Tibial artery (tissue), 4 donors: ENCODE results near the gene TMEM233.

Experiments used
- DNase-seq, 2 donors: peaks; one replicate each; pipeline ENCODE4 v3.0.0-alpha.2; 2019
- H3K27ac ChIP-seq, 2 donors: fragments of 200-600 bp; sonication (generic) in 1 of 2; 1 replicate in 1 of 2; 2 replicates in 1 of 2; pipeline ENCODE4 v1.5.1; 2018 to 2019; ENCODE audit warnings: mild to moderate bottlenecking in 1 of 2
- H3K27me3 ChIP-seq, 2 donors: fragments of 200-600 bp; sonication (generic) in 1 of 2; one replicate each; pipeline versions ENCODE4 v1.5.1 to v1.6.0; 2016 to 2019
- H3K36me3 ChIP-seq, 3 donors: fragments of 200-600 bp; sonication (generic) in 2 of 3; one replicate each; pipeline ENCODE4 v1.5.1; 2016 to 2019; ENCODE audit warnings: mild to moderate bottlenecking in 2 of 3
- H3K4me1 ChIP-seq, 4 donors: fragments of 200-600 bp; sonication (generic) in 2 of 4; 1 replicate in 3 of 4; 2 replicates in 1 of 4; pipeline ENCODE4 v1.5.1; 2016 to 2019
- H3K4me3 ChIP-seq, 2 donors: fragments of 200-600 bp; sonication (generic) in 1 of 2; 1 replicate in 1 of 2; 2 replicates in 1 of 2; pipeline ENCODE4 v1.5.1; 2018 to 2019; ENCODE audit warnings: mild to moderate bottlenecking in 2 of 2
- H3K9me3 ChIP-seq, 3 donors: fragments of 200-600 bp; sonication (generic) in 1 of 3; one replicate each; pipeline ENCODE4 v1.5.1; 2016 to 2019
- CTCF ChIP-seq, 2 experiments: fragments of 200-600 bp in 1 of 2; fragments of 450-650 bp in 1 of 2; IDR thresholded peaks; one replicate each; pipeline ENCODE4 v1.5.1; 2017 to 2019; ENCODE audit warnings: antibody characterized with exemption in 2 of 2, mild to moderate bottlenecking in 1 of 2, moderate library complexity in 1 of 2
- intact Hi-C: fragments of 100-400 bp; cut with DNase I; formaldehyde crosslinking; loops from one replicate; pipeline ENCODE4 v1.15.0; 2023; ENCODE audit warnings: low total_unique reads

TMEM233 gene

DNA sequence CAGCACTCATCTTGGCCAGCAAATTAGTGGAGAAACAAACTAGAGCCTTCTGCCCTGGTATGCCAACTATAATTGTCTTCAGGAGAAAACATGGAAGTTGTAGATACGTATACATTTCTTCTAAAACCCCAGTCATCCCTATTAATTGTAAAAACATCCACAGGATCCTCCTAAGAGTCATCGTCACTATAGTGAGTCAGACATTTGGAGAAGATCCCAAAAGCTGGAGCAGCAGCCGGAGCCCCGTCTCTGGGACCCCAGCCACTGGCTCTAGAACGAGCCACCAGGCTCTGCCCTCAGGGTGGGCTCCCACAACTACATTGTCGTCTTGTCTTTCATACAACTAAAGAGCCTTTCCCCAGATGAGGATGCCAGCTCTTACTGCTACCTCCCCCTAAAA lies 89.8 kb downstream of the TMEM233 start:
- TF ChIP-seq CTCF (IDR thresholded peaks at IDR 0.05), result no peak
- Histone ChIP-seq H3K27me3 (no peaks in the 10 kb centered on the region), H3K9me3 (no peaks in the 10 kb centered on the region), H3K36me3 (peaks cover 22 to 36% (median 30%) of the 10 kb centered on the region in 3 donors), H3K4me3 (no peak overlapping the region), H3K4me1 (no peaks in the 10 kb centered on the region), H3K27ac (no peak overlapping the region)
- DNase-seq, result no peak
- intact Hi-C loops, result no loop called here

DNA sequence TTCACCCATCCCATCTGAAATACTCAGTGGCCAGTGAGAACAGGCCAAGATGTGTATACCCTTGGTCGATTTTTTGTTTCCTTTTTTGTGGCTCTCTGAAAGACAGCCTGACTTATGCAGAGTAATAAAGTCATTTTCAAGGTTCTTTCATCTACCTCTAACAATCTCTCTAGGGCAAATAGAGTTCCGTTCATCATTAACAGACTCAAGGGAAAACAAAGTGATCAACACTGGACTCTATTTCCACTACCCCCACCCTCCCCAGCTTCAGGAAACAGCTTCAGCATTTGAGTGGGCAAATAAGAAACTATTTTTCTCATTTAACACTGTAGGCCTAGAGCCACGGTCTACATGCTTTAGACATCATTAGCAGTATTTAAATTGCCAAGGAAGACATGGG lies 90.2 kb downstream of the TMEM233 start:
- H3K27ac ChIP-seq, result no peak overlapping the region
- DNase-seq, result no peak
- TF ChIP-seq CTCF (IDR thresholded peaks at IDR 0.05), result no peak

GRCh38 chr12:119684711-119685369 lies 91.3 kb downstream of the TMEM233 start:
- no peak overlapping the region for H3K27ac ChIP-seq

More for the DNA sequence above, 90.2 kb downstream of the TMEM233 start:
- intact Hi-C loops, result no loop called here
- Histone ChIP-seq H3K36me3 (peaks cover 18 to 32% (median 26%) of the 10 kb centered on the region in 3 donors), H3K4me1 (no peaks in the 10 kb centered on the region), H3K4me3 (no peak overlapping the region), H3K9me3 (no peaks in the 10 kb centered on the region), H3K27me3 (no peaks in the 10 kb centered on the region)

DNA sequence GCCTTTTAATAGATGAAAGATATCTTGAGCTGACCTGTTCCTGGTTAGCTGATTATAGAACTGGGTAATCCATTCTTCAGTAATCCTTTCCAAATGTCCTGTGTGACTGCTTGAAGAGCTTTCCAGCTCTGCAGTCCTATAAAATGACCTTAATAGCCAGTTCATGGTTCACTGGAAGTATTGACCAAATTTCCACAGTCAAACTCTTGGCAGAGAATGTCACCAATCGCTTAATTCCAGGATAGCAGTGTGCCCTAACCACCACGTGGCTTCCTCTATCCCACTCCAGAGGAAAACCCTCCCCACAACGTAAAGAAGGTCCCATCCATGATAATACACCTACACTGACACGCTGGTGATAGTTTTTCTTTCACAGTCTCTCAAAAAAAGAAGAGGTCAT lies 91.8 kb downstream of the TMEM233 start:
- H3K4me1 ChIP-seq, result no peaks in the 10 kb centered on the region
- no peaks in the 10 kb centered on the region for H3K27me3 ChIP-seq
- H3K36me3 ChIP-seq, result peaks cover 5 to 16% (median 11%) of the 10 kb centered on the region in 3 donors
- H3K4me3 ChIP-seq, result no peak overlapping the region
- intact Hi-C loops, result no loop called here
- DNase-seq, result no peak
- TF ChIP-seq CTCF (IDR thresholded peaks at IDR 0.05), result no peak
- no peaks in the 10 kb centered on the region for H3K9me3 ChIP-seq
- H3K27ac ChIP-seq, result no peak overlapping the region

More at GRCh38 chr12:119684711-119685369, 91.3 kb downstream of the TMEM233 start:
- Histone ChIP-seq H3K4me3 (no peak overlapping the region), H3K36me3 (peaks cover 9 to 22% (median 16%) of the 10 kb centered on the region in 3 donors), H3K9me3 (no peaks in the 10 kb centered on the region), H3K27me3 (no peaks in the 10 kb centered on the region), H3K4me1 (no peaks in the 10 kb centered on the region)
- intact Hi-C loops, result no loop called here
- no peak for TF ChIP-seq CTCF (IDR thresholded peaks at IDR 0.05)
- DNase-seq, result no peak

- no peak for DNase-seq
- Histone ChIP-seq H3K36me3 (peaks cover under 1 to 6% (median 5%) of the 10 kb centered on the region in 3 donors), H3K4me3 (no peak overlapping the region), H3K27me3 (no peaks in the 10 kb centered on the region), H3K9me3 (no peaks in the 10 kb centered on the region), H3K27ac (no peak overlapping the region), H3K4me1 (no peaks in the 10 kb centered on the region)
- intact Hi-C loops, result no loop called here
- no peak for TF ChIP-seq CTCF (IDR thresholded peaks at IDR 0.05)
These were observed 92.8 kb downstream of the TMEM233 start for GRCh38 chr12:119686355-119686754.
